GM10266 (cell line): ENCODE data around the gene KRTAP16-1.
"Not testable (repeated sequence)": the region's sequence is repeated elsewhere in the genome, so short reads cannot be mapped to it uniquely, and the experiment has no call there.

Source experiments
- DNase-seq: peaks from one replicate; pipeline ENCODE4 v3.0.0; 2012; ENCODE audit errors: extremely low spot score
- CTCF ChIP-seq: IDR thresholded peaks from 2 replicates; pipeline ENCODE4 v1.5.1; 2012; ENCODE audit warnings: mild to moderate bottlenecking, low read depth; ENCODE audit not compliant: control insufficient read depth, insufficient read depth; ENCODE audit errors: missing control alignments

KRTAP16-1 gene

GRCh38 chr17:41308918-41309359 lies at the start of gene KRTAP16-1:
Gene KRTAP16-1, minus strand, starts transcription at chr17:41309309. Its CDS starts 56 bp downstream, at chr17:41309253.
- no peak for DNase-seq
- no peak for TF ChIP-seq CTCF

- no peak for DNase-seq
- TF ChIP-seq CTCF, result no peak
Measured at GRCh38 chr17:41354536-41354935, 45.4 kb upstream of the KRTAP16-1 start.

GRCh38 chr17:41352597-41353366 lies 43.7 kb upstream of the KRTAP16-1 start:
- TF ChIP-seq CTCF, result no peak
- DNase-seq, result no peak

GRCh38 chr17:41351177-41351576 lies 42.1 kb upstream of the KRTAP16-1 start:
- DNase-seq, result no peak
- TF ChIP-seq CTCF, result no peak

GRCh38 chr17:41350381-41350878 lies 41.3 kb upstream of the KRTAP16-1 start, which contains the start of gene KRT33A:
Gene KRT33A, minus strand, starts transcription at chr17:41350828. Its CDS starts 61 bp downstream, at chr17:41350767.
- not testable (repeated sequence) for DNase-seq

GRCh38 chr17:41347869-41348760 lies 39.0 kb upstream of the KRTAP16-1 start:
- TF ChIP-seq CTCF, result no peak
- no peak for DNase-seq

- DNase-seq, result not testable (repeated sequence)
Measured at GRCh38 chr17:41346421-41346820, 37.3 kb upstream of the KRTAP16-1 start.

- no peak for TF ChIP-seq CTCF
- DNase-seq, result no peak
Measured at GRCh38 chr17:41345992-41346391, 36.9 kb upstream of the KRTAP16-1 start.
